ENCODE measurements around the gene GALNTL6. TPM values are rescaled to one million over a fixed set of nuclear protein-coding genes. Genes with fewer than 3 reads are reported as not detected.

Gene GALNTL6
- total RNA-seq, 1 donor from 2014 or later = not detected

DNA sequence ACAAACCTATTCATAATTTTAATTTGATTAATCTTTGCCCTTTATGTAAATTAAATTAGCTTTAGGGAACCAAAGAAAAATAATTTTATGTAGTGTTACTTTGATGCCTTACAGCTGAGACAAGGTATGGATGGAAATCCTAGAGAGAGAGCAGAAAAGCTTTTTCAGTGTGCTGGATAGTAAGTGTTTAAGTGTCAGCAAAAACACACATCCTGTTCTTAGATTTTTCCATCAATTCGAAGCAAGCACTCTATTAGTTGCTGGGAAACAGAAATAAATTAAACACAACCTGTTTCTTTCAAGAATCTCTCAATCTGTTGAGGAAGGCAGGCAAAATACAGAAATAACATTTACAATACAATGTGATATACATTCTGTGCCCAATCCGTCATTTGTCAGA, 327.8 kb downstream of the GALNTL6 start:
- TF ChIP-seq, protein P1, sequence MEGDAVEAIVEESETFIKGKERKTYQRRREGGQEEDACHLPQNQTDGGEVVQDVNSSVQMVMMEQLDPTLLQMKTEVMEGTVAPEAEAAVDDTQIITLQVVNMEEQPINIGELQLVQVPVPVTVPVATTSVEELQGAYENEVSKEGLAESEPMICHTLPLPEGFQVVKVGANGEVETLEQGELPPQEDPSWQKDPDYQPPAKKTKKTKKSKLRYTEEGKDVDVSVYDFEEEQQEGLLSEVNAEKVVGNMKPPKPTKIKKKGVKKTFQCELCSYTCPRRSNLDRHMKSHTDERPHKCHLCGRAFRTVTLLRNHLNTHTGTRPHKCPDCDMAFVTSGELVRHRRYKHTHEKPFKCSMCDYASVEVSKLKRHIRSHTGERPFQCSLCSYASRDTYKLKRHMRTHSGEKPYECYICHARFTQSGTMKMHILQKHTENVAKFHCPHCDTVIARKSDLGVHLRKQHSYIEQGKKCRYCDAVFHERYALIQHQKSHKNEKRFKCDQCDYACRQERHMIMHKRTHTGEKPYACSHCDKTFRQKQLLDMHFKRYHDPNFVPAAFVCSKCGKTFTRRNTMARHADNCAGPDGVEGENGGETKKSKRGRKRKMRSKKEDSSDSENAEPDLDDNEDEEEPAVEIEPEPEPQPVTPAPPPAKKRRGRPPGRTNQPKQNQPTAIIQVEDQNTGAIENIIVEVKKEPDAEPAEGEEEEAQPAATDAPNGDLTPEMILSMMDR (IDR thresholded peaks at IDR 0.05; ENCODE audit: borderline replicate concordance) = no peak

GRCh38 chr4:172142281-172142741, 329.1 kb downstream of the GALNTL6 start:
- TF ChIP-seq, protein P1 (IDR thresholded peaks at IDR 0.05; ENCODE audit: borderline replicate concordance) = no peak
- Histone ChIP-seq H3K4me3 (no peak overlapping the region), H3K9me3 (replicated peaks) (no peaks in the 10 kb centered on the region), H3K27ac (replicated peaks) (no peak overlapping the region), H3K27me3 (ENCODE audit: low read depth) (no peaks in the 10 kb centered on the region), H3K4me1 (no peaks in the 10 kb centered on the region), H3K36me3 (no peaks in the 10 kb centered on the region)
- intact Hi-C loops (cut with micrococcal nuclease) = no loop called here
- no peak for DNase-seq

More for the DNA sequence above, 327.8 kb downstream of the GALNTL6 start:
- Histone ChIP-seq H3K4me3 (no peak overlapping the region), H3K27ac (replicated peaks) (no peak overlapping the region), H3K4me1 (no peaks in the 10 kb centered on the region), H3K9me3 (replicated peaks) (no peaks in the 10 kb centered on the region), H3K36me3 (no peaks in the 10 kb centered on the region), H3K27me3 (ENCODE audit: low read depth) (no peaks in the 10 kb centered on the region)
- intact Hi-C loops (cut with micrococcal nuclease) = no loop called here
- DNase-seq = no peak

- no peak overlapping the region for H3K27ac ChIP-seq (replicated peaks)
- no peaks in the 10 kb centered on the region for H3K36me3 ChIP-seq
- TF ChIP-seq, protein P1 (IDR thresholded peaks at IDR 0.05; ENCODE audit: borderline replicate concordance) = no peak
- H3K4me3 ChIP-seq = no peak overlapping the region
- H3K4me1 ChIP-seq = no peaks in the 10 kb centered on the region
- DNase-seq = no peak
- H3K27me3 ChIP-seq (ENCODE audit: low read depth) = no peaks in the 10 kb centered on the region
- H3K9me3 ChIP-seq (replicated peaks) = no peaks in the 10 kb centered on the region
- intact Hi-C loops (cut with micrococcal nuclease) = no loop called here
These were observed 330.6 kb downstream of the GALNTL6 start for GRCh38 chr4:172143605-172144314.

DNA sequence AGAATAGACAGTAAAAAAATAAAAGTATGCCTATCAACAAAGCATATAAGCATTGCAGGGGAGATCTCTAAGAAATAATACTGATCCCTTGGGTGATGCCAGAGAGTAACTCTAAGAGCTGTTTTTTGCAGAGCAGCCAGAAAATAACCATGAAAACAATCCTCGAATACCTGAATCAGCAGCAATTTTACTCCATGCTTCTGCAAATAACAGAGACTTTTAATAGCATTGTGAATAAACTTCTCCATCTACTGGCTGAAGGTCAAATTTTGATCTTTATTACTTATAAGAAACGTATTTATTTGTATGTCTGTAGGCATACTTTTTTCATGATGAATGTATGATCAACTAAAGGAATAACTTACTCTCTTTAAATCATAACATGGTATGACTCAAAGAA, 334.5 kb downstream of the GALNTL6 start:
- no peak for DNase-seq
- Histone ChIP-seq H3K27ac (replicated peaks) (no peak overlapping the region), H3K36me3 (no peaks in the 10 kb centered on the region), H3K27me3 (ENCODE audit: low read depth) (no peaks in the 10 kb centered on the region), H3K4me1 (no peaks in the 10 kb centered on the region), H3K4me3 (no peak overlapping the region), H3K9me3 (replicated peaks) (no peaks in the 10 kb centered on the region)
- intact Hi-C loops (cut with micrococcal nuclease) = no loop called here
- TF ChIP-seq, protein P1 (IDR thresholded peaks at IDR 0.05; ENCODE audit: borderline replicate concordance) = no peak

DNA sequence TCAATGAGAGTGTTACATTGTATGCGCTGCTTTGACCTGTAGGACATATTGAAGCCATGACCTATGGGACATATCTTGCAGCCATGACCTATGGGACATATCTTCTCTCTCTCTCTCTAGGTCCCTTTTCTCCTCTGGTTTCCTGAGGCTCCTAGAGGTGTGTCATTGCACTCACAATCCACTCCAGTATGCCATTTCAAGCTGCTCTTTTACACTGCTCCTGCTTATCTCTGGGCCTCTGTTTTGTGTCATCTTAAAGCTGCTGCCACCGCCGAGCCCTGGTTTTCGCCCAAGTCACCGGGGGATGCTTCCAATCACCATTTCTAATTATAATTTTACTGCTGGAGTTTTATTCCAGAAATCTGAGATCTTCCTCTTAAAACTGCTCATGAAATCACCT, 336.1 kb downstream of the GALNTL6 start:
- no peaks in the 10 kb centered on the region for H3K27me3 ChIP-seq (ENCODE audit: low read depth)
- no peaks in the 10 kb centered on the region for H3K9me3 ChIP-seq (replicated peaks)
- H3K4me3 ChIP-seq = no peak overlapping the region
- no peaks in the 10 kb centered on the region for H3K36me3 ChIP-seq
- no peaks in the 10 kb centered on the region for H3K4me1 ChIP-seq
- DNase-seq = no peak
- intact Hi-C loops (cut with micrococcal nuclease) = no loop called here
- TF ChIP-seq, protein P1 (IDR thresholded peaks at IDR 0.05; ENCODE audit: borderline replicate concordance) = no peak
- H3K27ac ChIP-seq (replicated peaks) = no peak overlapping the region

Measured in left ventricle myocardium inferior (tissue), 1 donor.